ENCODE data around the gene WBP11. TPM values are rescaled to one million over a fixed set of nuclear protein-coding genes. Genes with fewer than 3 reads are reported as not detected.

WBP11 gene
- total and polyA plus RNA-seq, 9 of the 15 experiments (the other 6 are each of a cell fraction or from before 2014, with no cell fraction given), result 7.7 to 60.8 (median 24.6) TPM

DNA sequence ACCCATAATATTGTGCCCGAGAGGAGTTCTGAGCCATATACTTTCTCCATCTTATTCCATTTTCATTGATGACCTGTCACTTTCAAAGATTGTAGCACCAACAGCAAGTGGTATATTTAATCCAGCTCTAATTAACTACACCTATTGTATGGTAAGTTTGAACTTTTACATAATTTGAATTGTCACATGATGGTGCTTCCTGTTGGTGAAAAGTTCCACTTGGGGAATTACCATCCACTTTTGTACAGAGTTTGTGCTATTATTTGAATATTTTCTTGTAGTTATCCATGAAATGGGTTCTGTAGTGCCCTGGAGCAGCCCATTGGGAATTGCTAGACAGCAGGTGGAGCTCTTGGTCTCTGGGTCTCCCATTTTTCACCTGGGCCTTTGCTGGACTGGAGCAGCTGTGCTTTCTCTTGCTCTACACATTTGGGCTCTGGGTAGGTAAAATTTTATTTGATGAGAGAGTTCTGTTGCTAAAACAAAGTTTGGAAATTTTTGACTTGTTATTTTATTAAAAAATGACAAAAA, 7.7 kb upstream of the WBP11 start (continued):
- peak; percentile 41; the same call in 1 of the 2 replicates for TF ChIP-seq REST (IDR thresholded peaks at IDR 0.05; ENCODE audit: borderline replicate concordance)
- TF ChIP-seq REST (CRISPR knock-in tag; IDR thresholded peaks at IDR 0.05; ENCODE audit: low read depth), result no peak
- TF ChIP-seq CTCF (IDR thresholded peaks at IDR 0.05 in 2 of 3, conservative IDR thresholded peaks at IDR 0.05 in 1 of 3; ENCODE audit: insufficient read depth in 2 of 3, low read depth in 1 of 3, low read length in 3 of 3), result peak; percentile 40 to 56 (median 50)
- TF ChIP-seq SMC3 (conservative IDR thresholded peaks at IDR 0.05; ENCODE audit: insufficient read depth, low read depth, low read length), result 0 out of 2 replicates have a peak, but pooled peaks have one; percentile 39
- peak; percentile 71 to 75 for TF ChIP-seq RAD21 (CRISPR knock-in tag; conservative IDR thresholded peaks at IDR 0.05 in 1 of 2, IDR thresholded peaks at IDR 0.05 in 1 of 2)
- no peak for TF ChIP-seq NFIX (CRISPR knock-in tag; IDR thresholded peaks at IDR 0.05; ENCODE audit: low read depth)
- no peak for TF ChIP-seq ZC3H8 (IDR thresholded peaks at IDR 0.05)
- TF ChIP-seq ZNF551 (CRISPR knock-in tag; IDR thresholded peaks at IDR 0.05), result no peak
